ENCODE measurements around the gene RGSL1.

The RGSL1 gene

GRCh38 chr1:182555493-182555892 lies 105.5 kb downstream of the RGSL1 start:
- DNase-seq, result no peak

GRCh38 chr1:182556279-182556678 lies 106.3 kb downstream of the RGSL1 start:
- DNase-seq, result no peak

- no peak for DNase-seq
These were observed 110.5 kb downstream of the RGSL1 start for GRCh38 chr1:182560392-182560984.

GRCh38 chr1:182561456-182561855 lies 111.5 kb downstream of the RGSL1 start:
- DNase-seq, result no peak

DNA sequence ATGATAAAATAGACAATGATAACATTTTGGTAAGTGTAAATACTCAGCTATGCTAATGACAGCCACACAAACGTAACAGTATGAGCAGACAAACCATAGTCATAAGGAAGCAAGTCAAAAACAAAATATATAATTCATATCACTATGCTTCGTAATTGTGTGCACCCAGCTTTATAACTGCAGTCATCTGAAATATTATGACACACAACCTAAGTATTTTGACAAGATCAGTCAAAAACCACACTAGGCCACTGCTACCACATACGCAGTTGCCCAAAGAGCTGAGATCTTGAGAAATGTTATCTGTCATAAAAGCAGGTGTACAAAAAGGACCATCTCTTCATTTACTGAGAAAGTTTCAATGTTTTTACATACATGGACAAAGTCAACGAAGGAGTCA lies 113.1 kb downstream of the RGSL1 start:
- no peak for DNase-seq

GRCh38 chr1:182564406-182565004 lies 114.6 kb downstream of the RGSL1 start:
- no peak for DNase-seq

DNA sequence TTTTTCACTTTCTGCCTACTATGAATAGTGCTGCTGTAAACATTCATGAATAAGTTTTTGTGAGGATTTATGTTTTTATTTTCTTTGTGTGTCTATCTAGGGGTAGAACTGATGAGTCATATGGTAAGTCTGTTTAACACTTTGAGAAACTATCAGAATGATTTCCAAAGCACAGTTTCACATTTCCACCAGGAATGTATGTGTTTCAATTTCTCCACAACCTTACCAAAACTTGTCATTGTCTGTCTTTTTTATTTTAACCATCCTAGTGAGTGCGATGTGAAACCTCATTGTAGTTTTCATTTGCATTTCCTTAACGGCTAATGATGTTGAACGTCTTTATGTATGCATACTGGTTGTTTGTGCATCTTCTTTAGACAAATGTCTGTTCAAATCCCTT lies 115.6 kb downstream of the RGSL1 start:
- DNase-seq, result no peak

DNA sequence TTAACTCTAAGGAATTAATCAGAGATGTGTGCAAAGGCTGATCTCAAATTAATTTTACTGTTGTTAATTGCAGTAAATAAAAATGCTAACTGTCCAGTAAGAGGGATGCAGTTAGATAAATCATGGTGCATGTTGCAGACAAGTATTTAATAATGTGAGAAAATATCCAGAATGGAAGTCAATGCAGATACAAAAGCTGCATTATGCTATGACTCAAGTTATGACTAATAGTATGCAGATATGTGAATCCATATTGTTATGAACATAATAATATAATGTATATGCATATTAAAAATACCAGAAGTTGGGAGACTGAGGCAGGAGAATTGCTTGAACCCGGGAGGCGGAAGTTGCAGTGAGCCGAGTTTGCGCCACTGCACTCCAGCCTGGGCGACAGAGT lies 117.7 kb downstream of the RGSL1 start:
- DNase-seq, result no peak

- DNase-seq, result no peak
These were observed 118.8 kb downstream of the RGSL1 start for GRCh38 chr1:182568647-182569284.

DNA sequence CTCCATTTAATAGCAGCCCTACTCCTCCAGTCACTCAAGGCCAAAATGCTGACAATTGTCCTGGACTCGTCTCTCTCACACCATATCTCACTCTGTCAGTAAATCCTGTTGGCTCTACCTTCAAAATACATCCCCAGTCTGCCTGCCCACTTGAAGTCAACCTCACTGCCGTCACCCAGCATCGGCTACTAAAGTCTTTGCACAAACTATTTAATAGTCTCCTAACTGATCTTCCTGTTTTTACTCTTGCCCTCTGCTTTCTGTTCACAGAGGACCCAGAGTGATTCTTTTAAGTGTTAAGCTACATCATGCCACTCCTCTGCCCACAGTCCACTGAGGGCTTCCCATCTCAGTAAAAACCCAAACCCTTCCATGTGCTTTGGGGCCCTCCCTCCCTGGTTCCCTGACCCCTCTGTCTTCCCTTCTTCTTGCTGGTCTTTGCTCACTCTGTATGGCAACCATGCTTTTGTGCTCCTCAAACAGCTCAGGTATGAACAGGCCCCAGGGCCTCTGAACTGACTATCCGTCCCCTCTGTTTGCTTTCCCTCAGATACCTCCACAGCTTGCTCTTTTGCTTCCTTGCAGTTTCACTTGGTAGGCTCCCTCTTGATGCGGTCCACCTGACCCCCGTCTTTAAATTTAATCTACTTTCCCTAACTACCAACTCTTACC lies 120.1 kb downstream of the RGSL1 start:
- DNase-seq, result no peak

DNA sequence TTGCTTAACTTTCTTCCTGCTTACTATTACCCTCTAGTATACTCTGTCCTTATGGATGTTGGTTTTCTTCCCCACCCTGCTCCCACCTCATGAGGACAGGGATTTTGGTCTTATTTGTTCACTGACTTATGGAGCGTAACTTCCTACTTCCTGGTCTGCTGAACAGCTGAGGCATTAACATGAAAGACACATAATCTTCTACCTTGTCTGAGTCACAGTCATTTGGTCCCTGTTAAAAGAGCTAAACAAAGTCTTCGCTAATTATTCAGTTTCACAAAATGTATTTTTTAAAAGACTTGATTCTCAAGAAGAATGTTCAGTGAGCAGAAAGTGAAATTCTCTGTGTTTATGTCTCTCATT lies 120.6 kb downstream of the RGSL1 start:
- DNase-seq, result no peak

DNA sequence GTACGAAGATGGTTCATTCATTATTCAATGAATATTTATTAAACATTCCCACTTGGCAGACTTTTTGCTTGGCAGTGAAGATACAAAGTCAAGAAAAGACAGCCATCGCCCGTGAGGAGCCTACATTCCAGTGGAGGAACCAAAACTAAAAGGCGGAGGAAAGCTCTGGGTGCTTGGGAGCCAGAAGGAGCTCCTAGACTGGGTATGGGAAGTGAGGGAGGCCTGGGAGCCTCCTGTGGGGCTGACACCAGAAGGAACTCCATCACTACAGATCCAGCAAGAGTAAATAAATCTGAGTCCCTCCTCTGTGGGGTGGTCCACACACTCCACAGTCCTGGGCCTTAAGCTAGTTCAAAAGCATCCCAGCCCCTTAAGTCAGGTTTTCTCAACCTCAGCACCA lies 124.2 kb downstream of the RGSL1 start:
- DNase-seq, result no peak

DNA sequence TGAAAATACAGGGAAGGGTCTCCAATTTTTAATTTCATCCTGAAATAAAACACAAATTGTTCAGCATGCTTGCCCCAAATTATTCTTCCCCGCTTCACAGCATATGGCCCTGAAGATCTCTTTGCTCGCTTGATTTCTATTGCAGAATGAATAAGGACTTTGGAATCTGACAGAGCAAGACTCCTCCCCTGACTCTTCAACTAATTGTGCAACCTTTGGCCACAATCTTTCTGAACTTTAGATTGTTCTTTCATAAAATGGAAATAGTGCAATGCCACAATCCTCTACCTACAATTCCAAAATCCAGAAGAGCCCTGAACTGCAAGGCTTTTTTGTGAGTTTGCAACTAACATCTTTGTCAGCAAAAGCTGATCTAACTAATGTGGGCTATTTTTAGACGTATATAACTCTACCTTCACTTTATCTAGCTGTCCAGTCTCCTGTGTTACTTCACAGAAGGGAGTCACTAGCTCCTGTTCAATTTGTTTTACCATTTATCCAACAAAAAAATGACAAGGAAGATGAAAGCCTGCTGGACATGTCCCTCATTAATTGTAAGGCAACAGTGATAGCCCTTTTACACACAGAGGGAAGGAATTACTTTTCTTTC lies 125.7 kb downstream of the RGSL1 start:
- no peak for DNase-seq

DNA sequence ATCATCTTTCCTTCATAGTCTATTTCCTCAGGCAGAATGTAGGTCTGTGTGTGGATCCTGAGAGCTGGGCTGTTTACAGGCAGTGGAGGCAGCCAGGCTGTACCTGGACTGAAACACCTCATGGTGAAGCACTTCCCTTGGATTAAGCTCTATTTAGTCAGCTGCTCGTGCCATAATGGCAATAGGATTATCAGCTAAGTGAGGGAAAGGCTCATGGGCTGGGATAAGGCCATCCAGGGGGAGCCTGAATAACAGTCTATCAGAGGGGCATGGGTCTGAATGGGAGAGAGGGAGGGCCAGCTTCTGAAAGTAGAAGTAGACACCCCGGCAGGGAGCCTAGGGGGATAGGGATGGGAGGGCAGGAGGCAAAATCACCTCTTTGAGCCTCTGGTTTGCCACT lies 130.8 kb downstream of the RGSL1 start:
- no peak for DNase-seq

DNA sequence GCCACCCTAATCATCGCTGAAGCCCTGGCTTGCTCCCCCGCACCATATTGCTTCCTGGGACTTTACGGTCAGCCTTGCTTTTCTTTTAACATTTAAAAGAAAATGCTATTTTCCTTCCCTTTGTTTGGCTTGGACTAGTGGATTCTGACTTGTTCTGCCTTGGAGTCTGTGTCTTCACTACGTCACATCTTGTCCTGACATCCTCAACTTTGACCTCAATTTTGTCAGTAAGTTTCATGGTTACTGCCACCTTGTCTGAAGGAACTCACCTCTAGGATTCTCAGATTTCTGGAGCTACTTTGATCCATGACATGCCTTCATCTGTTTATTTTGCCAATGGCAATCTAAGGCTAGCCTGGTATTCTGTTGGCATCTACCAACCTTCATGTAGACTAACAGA lies 134.8 kb downstream of the RGSL1 start:
- no peak for DNase-seq

- no peak for DNase-seq
These were observed 136.4 kb downstream of the RGSL1 start for GRCh38 chr1:182586380-182586779.

DNA sequence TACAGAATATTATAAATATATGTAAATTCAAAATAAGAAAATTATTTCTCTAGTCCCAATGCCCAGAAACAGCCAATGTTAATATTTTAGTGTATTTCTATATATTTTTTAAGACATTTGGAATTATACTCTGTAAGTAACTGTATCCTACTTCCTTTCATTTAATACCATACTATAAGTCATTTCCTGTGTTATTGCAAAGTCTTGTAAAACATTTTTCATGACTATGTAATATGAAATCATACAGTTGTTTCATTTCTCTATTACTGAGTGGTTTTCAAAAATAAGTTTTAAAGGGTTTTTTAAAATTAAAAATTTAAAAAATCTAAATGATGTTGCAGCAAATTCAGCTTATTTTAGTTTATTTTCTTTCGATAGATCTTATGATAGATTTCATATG lies 137.1 kb downstream of the RGSL1 start:
- DNase-seq, result no peak

DNA sequence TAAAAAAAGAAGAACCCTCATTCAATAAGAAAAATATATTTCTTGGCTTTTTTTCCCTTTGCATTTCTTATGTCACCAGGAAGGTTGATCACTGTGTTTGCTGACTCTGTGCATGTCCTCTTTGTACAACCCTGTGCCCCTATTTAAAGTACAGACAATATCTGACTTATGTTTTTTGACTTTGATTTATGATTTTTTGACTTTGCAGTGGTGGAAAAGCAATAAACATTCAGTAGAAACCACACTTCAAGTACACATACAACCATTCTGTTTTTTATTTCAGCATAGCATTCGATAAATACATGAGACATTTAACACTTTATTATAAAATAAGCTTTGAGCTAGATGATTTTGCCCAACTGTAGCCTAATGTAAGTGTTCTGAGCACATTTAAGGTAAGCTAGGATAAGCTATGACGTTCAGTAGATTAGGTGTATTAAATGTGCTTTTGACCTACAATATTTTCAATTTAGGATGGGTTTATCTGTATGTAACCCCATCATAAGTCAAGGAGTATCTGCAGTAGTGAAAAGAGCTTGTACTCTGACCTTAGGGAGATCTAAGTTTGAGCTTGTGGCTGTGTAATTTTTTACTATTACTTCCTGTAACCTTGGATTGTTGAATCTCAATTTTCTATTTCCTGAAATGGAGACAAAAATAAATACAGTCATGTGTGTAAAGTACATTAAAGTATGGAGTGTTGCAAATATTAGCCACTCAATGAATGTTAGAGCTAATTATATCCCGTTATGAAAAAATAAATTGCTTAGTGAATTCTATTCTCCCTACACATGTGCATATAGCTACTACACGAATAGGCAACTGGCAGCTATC lies 137.9 kb downstream of the RGSL1 start:
- no peak for DNase-seq

DNA sequence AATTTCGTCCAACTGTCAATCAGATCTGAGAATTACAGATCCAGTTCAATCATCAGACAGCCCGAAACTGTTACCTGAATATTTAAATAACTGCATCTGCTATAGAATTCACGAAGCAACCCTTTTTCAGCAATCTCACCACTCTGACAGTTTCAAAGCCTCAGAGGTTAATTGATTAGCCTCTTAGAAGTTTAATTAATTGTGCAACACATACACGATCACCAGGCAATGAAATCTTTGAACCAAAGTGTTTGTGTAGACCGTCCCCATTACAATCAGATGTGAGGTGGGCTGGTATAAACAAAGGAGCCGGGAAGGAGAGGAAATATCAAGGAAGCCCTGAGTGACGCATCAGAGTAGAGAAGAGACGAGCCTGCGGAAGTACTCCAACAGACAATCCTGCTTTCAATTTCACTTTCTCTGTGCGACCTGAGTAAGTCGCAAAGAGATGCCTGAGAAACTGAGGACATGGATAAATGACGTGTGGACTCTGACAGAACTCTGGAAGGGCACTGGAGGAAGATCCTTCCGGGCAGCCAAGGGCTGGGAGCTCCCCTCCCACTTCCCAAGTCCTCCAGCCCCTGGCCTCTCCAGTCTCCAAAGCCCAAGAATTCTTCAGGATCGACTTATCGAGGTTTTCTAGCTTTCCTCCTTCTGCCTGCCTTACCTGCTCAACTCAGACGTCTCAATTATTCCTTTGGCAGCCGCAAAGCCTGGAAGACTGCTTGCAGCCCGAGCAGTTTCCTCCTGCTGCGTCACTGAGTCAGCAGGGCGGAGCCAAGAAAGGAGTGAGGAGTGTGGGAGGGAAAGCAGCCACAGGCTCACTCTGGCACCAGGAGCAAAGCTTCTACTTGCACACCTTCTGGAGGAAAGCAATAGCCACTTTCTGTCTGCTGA lies 138.8 kb downstream of the RGSL1 start, which contains the start of gene RNASEL:
Gene RNASEL, minus strand, starts transcription at position 757 of the 897 bp plus-strand sequence. CDS start 2,450 bp downstream, outside the sequence.
- peak; percentile 7 for DNase-seq

- no peak for DNase-seq
These were observed 139.6 kb downstream of the RGSL1 start for GRCh38 chr1:182589520-182589919.

- DNase-seq, result no peak
These were observed 140.0 kb downstream of the RGSL1 start for GRCh38 chr1:182589931-182590330.
